ENCODE data around the gene TMED1.

Gene TMED1

DNA sequence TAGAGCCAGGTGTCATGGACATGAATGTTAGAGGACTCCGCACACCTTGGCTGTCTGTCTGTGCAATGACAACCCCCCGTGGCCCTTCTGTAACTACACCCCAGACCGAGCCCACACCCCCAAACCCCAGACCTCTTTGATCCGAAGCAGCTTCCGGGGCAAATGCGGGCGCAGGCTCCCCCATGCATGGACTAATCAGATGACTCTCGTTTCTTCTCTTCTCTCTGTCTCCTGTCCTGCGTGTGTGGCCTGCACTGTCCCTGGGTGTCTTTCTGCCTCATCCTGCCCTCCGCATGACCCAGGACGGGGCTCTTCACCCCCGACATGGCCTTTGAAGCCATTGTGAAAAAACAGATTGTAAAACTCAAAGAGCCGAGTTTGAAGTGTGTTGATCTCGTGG, 38.9 kb downstream of the TMED1 start:
- TF ChIP-seq NFIC (IDR thresholded peaks at IDR 0.05) (no peak), CREB1 (IDR thresholded peaks at IDR 0.05; ENCODE audit: low read depth) (no peak), FOXM1 (IDR thresholded peaks at IDR 0.05; ENCODE audit: borderline replicate concordance, low read depth) (no peak), EP300 (IDR thresholded peaks at IDR 0.05; ENCODE audit: borderline replicate concordance) (no peak), YY1 (IDR thresholded peaks at IDR 0.05; ENCODE audit: low read depth) (no peak), EGR1 (IDR thresholded peaks at IDR 0.05) (no peak), TAF1 (IDR thresholded peaks at IDR 0.05; ENCODE audit: low read depth) (no peak), CEBPB (IDR thresholded peaks at IDR 0.05) (no peak), TEAD4 (IDR thresholded peaks at IDR 0.05) (no peak), TCF12 (IDR thresholded peaks at IDR 0.05; ENCODE audit: low read depth) (no peak)
- TF ChIP-seq, protein P1, sequence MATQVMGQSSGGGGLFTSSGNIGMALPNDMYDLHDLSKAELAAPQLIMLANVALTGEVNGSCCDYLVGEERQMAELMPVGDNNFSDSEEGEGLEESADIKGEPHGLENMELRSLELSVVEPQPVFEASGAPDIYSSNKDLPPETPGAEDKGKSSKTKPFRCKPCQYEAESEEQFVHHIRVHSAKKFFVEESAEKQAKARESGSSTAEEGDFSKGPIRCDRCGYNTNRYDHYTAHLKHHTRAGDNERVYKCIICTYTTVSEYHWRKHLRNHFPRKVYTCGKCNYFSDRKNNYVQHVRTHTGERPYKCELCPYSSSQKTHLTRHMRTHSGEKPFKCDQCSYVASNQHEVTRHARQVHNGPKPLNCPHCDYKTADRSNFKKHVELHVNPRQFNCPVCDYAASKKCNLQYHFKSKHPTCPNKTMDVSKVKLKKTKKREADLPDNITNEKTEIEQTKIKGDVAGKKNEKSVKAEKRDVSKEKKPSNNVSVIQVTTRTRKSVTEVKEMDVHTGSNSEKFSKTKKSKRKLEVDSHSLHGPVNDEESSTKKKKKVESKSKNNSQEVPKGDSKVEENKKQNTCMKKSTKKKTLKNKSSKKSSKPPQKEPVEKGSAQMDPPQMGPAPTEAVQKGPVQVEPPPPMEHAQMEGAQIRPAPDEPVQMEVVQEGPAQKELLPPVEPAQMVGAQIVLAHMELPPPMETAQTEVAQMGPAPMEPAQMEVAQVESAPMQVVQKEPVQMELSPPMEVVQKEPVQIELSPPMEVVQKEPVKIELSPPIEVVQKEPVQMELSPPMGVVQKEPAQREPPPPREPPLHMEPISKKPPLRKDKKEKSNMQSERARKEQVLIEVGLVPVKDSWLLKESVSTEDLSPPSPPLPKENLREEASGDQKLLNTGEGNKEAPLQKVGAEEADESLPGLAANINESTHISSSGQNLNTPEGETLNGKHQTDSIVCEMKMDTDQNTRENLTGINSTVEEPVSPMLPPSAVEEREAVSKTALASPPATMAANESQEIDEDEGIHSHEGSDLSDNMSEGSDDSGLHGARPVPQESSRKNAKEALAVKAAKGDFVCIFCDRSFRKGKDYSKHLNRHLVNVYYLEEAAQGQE (IDR thresholded peaks at IDR 0.05; ENCODE audit: low read depth), result no peak

DNA sequence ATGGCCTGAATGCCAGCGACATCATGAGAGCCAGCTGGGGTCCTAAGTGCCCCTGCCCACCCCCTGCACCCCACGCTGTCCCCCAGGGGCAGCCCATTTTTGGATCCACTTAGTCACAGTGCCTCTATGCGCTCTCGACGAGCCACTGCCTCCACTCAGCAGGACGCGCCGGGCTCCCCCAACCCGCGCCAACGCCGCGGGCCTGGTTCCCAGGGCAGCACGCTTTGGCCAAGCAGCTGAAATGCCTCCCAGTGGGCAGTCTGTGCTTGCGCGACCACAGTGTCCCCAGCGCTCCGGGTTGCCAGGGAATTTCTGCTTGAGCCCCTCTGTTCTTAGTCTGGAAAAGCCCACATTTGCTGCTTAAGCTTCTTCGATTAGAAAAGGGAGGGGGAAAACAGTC, 39.4 kb downstream of the TMED1 start:
- no peak for TF ChIP-seq TCF12 (IDR thresholded peaks at IDR 0.05; ENCODE audit: low read depth)
- no peak for TF ChIP-seq FOXM1 (IDR thresholded peaks at IDR 0.05; ENCODE audit: borderline replicate concordance, low read depth)
- TF ChIP-seq NFIC (IDR thresholded peaks at IDR 0.05), result no peak
- TF ChIP-seq EGR1 (IDR thresholded peaks at IDR 0.05), result no peak
- no peak for TF ChIP-seq TAF1 (IDR thresholded peaks at IDR 0.05; ENCODE audit: low read depth)

DNA sequence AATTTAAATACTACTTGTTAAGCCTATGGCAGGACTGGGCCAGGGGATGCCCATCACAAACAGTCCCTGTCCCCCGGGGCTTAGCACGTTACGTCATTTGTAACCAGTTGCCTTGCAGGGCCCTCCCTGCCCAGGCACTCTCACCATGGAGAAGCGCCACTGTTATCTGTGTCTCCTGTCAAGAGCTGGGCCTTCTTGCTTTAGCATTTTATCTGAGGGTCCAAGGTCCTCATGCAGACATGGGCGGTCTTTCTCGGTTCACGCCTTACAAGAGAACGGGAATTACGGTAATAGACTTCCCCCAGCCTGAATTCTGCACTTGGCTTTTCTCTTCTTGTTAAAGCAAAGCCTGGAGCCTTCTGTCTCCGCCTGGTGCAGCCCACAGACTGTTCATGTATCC, 46.1 kb downstream of the TMED1 start:
- TF ChIP-seq YY1 (IDR thresholded peaks at IDR 0.05; ENCODE audit: low read depth) (no peak), ZBTB7A (IDR thresholded peaks at IDR 0.05; ENCODE audit: low read depth) (no peak)

DNA sequence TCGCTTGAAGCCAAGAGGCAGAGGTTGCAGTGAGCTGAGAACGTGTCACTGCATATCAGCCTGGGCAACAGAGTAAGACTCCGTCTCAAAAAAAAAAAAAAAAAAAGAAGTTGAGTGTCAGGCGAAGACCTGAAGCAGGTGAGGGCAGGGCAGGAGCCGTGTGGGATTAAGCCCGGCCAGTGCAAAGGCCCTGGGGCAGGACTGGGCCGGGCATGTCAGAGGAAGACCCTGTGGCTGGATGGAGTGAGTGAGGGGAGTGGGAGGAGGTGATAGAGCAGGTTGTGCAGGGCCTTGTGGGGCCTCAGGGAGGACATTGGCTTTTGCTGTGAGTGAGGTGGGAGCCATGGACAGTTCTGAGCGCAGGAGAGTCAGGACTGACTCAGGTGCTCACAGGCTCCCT, 47.9 kb downstream of the TMED1 start:
- no peak for TF ChIP-seq ZBTB7A (IDR thresholded peaks at IDR 0.05; ENCODE audit: low read depth)
- no peak for TF ChIP-seq TEAD4 (IDR thresholded peaks at IDR 0.05)
- TF ChIP-seq FOXM1 (IDR thresholded peaks at IDR 0.05; ENCODE audit: borderline replicate concordance, low read depth), result no peak
- no peak for TF ChIP-seq CEBPB (IDR thresholded peaks at IDR 0.05)
- no peak for TF ChIP-seq YY1 (IDR thresholded peaks at IDR 0.05; ENCODE audit: low read depth)

DNA sequence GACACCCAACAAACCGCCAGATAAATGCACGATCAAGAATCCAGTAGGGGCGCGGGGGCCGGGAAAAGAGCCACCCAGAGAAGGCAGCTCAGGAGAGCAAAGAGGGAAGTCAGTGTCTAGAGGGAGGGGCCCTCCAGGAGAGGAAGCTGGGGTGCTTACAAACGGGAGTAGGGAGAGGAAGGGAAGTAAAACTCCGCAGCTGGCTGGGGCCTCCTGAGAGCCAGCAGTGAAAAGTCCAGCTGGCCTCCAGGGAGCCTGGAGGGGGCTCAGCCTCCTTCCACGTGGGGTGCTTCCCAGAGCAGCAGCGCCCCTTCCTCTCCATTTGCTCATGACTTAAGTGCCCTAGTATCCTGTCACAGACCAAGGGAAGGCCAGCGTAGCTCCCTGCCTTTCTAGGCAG, 51.8 kb downstream of the TMED1 start:
- TF ChIP-seq RAD21 (IDR thresholded peaks at IDR 0.05; ENCODE audit: low read depth) (no peak), TCF12 (IDR thresholded peaks at IDR 0.05; ENCODE audit: low read depth) (no peak), YY1 (IDR thresholded peaks at IDR 0.05; ENCODE audit: low read depth) (no peak), ZBTB7A (IDR thresholded peaks at IDR 0.05; ENCODE audit: low read depth) (no peak), CREB1 (IDR thresholded peaks at IDR 0.05; ENCODE audit: low read depth) (no peak), FOXM1 (IDR thresholded peaks at IDR 0.05; ENCODE audit: borderline replicate concordance, low read depth) (no peak), EGR1 (IDR thresholded peaks at IDR 0.05) (no peak), NFIC (IDR thresholded peaks at IDR 0.05) (no peak), EP300 (IDR thresholded peaks at IDR 0.05; ENCODE audit: borderline replicate concordance) (no peak), TAF1 (IDR thresholded peaks at IDR 0.05; ENCODE audit: low read depth) (no peak), CEBPB (IDR thresholded peaks at IDR 0.05) (no peak)
- TF ChIP-seq, protein P2, sequence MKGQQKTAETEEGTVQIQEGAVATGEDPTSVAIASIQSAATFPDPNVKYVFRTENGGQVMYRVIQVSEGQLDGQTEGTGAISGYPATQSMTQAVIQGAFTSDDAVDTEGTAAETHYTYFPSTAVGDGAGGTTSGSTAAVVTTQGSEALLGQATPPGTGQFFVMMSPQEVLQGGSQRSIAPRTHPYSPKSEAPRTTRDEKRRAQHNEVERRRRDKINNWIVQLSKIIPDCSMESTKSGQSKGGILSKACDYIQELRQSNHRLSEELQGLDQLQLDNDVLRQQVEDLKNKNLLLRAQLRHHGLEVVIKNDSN (IDR thresholded peaks at IDR 0.05), result no peak
- TF ChIP-seq, protein P3, sequence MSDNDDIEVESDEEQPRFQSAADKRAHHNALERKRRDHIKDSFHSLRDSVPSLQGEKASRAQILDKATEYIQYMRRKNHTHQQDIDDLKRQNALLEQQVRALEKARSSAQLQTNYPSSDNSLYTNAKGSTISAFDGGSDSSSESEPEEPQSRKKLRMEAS (IDR thresholded peaks at IDR 0.05), result no peak

DNA sequence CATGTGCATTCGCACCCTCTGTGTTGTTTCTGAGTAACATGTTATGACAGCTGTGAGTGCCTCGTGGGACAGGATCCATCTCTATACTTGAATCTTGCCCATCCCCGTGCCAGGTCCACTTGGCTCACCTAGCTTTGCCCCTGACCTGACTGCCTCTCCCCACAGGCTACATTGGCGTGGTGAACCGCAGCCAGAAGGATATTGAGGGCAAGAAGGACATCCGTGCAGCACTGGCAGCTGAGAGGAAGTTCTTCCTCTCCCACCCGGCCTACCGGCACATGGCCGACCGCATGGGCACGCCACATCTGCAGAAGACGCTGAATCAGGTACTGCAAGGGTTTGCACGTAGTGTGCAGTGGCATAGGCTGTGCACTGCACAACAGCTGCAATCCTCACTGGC, 53.2 kb downstream of the TMED1 start:
- no peak for TF ChIP-seq YY1 (IDR thresholded peaks at IDR 0.05; ENCODE audit: low read depth)
- no peak for TF ChIP-seq TCF12 (IDR thresholded peaks at IDR 0.05; ENCODE audit: low read depth)
- TF ChIP-seq, protein P1 (IDR thresholded peaks at IDR 0.05; ENCODE audit: low read depth), result no peak
- no peak for TF ChIP-seq CREB1 (IDR thresholded peaks at IDR 0.05; ENCODE audit: low read depth)
- no peak for TF ChIP-seq FOXM1 (IDR thresholded peaks at IDR 0.05; ENCODE audit: borderline replicate concordance, low read depth)
